Hair follicular keratinocyte (primary cell): ENCODE results near the gene RGPD4. TPM values are rescaled to one million over a fixed set of nuclear protein-coding genes. Genes with fewer than 3 reads are reported as not detected.

ENCODE experiments used
- total RNA-seq: library from RNA; depleted of rRNA; stranded (reverse); fragments of >200 nt; gene quantifications from 2 replicates; pipeline ENCODE4 v1.2.3, GENCODE V29; 2015

Gene RGPD4
- not detected in 2 replicates for total RNA-seq

DNA sequence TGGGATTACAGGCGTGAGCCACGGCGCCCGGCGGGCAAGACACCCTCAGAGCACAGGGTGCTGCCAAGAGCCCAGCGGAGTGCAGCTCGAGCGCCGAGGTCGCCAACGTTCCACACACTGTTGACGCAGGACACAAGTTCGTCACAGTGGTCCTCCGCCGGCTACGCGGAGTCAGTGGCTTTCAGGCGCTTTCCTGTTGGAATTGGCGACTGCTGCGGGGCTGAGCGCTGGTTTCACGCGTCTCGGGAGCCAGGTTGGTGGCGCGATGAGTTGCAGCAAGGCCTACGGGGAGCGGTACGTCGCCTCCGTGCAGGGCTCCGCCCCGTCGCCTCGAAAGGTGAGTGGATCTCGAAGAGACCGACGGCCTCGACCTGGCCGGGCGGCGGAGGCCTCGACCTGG, at the start of gene RGPD4:
TSS of gene RGPD4 (plus strand) at position 144 of the 400 bp plus-strand sequence. CDS start at position 266, 122 bp downstream.

Other genes with a start within 250 kb of the RGPD4 start
- gene SLC5A7, start 159.6 kb downstream of the RGPD4 start, total RNA-seq, result not detected in 2 replicates